Osteoblast (primary cell): Measurements from ENCODE around the gene TARBP1. TPM values are rescaled to one million over a fixed set of nuclear protein-coding genes. Genes with fewer than 3 reads are reported as not detected.

ENCODE experiments used
- DNase-seq: peaks from one replicate; pipeline ENCODE4 v3.0.0; 2011; ENCODE audit warnings: low spot score, mixed read lengths; ENCODE audit not compliant: insufficient read length; ENCODE audit errors: missing footprints
- H2AFZ ChIP-seq: 2 replicates; pipeline ENCODE4 v1.6.0; 2011; ENCODE audit warnings: mild to moderate bottlenecking, low read length
- H3K27ac ChIP-seq: 2 replicates; pipeline ENCODE4 v1.5.1; 2011; ENCODE audit warnings: mild to moderate bottlenecking, low read depth, low read length, moderate library complexity
- H3K27me3 ChIP-seq: 2 replicates; pipeline ENCODE4 v1.6.0; 2012; ENCODE audit warnings: mild to moderate bottlenecking, control low read depth, inconsistent platforms, low read length, moderate library complexity; ENCODE audit not compliant: insufficient read depth
- H3K36me3 ChIP-seq: 2 replicates; pipeline ENCODE4 v1.5.1; 2011; ENCODE audit warnings: mild to moderate bottlenecking, low read length, control low read depth, moderate library complexity; ENCODE audit not compliant: insufficient read depth
- H3K4me1 ChIP-seq: 2 replicates; pipeline ENCODE4 v1.5.1; 2011; ENCODE audit warnings: mild to moderate bottlenecking, low read length, control low read depth, moderate library complexity; ENCODE audit not compliant: insufficient read depth
- H3K4me2 ChIP-seq: 2 replicates; pipeline ENCODE4 v1.6.0; 2011; ENCODE audit warnings: mild to moderate bottlenecking, low read length; ENCODE audit not compliant: insufficient read depth
- H3K4me3 ChIP-seq: fragments of 200-600 bp; sonication (generic); 3 replicates; pipeline ENCODE4 v1.5.1; 2012; ENCODE audit warnings: mild to moderate bottlenecking, low read length, inconsistent platforms; ENCODE audit not compliant: insufficient read depth
- H3K79me2 ChIP-seq: 2 replicates; pipeline ENCODE4 v1.6.0; 2012; ENCODE audit warnings: mild to moderate bottlenecking, low read length, control low read depth, inconsistent platforms; ENCODE audit not compliant: insufficient read depth
- H3K9me3 ChIP-seq: 2 replicates; pipeline ENCODE4 v1.5.1; 2011; ENCODE audit warnings: low read depth, low read length, control low read depth
- H4K20me1 ChIP-seq: 2 replicates; pipeline ENCODE4 v1.6.0; 2012; ENCODE audit warnings: mild to moderate bottlenecking, low read length, control low read depth; ENCODE audit not compliant: insufficient read depth
- CTCF ChIP-seq: IDR thresholded peaks from 2 replicates; pipeline ENCODE4 v1.5.1; 2011; ENCODE audit warnings: mild to moderate bottlenecking, low read depth, low read length, moderate library complexity; ENCODE audit errors: extremely low read depth
- total RNA-seq: library from RNA; depleted of rRNA; stranded (reverse); fragments of >200 nt; gene quantifications from 2 replicates; pipeline ENCODE4 v1.2.3, GENCODE V29; 2012

Gene TARBP1
- total RNA-seq, 1 donor: 29.7 TPM

- Histone ChIP-seq H3K4me3 (no peak overlapping the region), H3K4me1 (no peaks in the 10 kb centered on the region), H3K27me3 (no peaks in the 10 kb centered on the region), H3K27ac (no peak overlapping the region), H3K79me2 (peaks cover 12% of the 10 kb centered on the region), H3K4me2 (no peak overlapping the region), H3K36me3 (peaks cover 10% of the 10 kb centered on the region), H4K20me1 (no peaks in the 10 kb centered on the region), H3K9me3 (no peaks in the 10 kb centered on the region), H2AFZ (no peak overlapping the region)
- TF ChIP-seq CTCF: no peak
- DNase-seq: no peak
These were observed 11.2 kb downstream of the TARBP1 start for GRCh38 chr1:234467821-234468220.

DNA sequence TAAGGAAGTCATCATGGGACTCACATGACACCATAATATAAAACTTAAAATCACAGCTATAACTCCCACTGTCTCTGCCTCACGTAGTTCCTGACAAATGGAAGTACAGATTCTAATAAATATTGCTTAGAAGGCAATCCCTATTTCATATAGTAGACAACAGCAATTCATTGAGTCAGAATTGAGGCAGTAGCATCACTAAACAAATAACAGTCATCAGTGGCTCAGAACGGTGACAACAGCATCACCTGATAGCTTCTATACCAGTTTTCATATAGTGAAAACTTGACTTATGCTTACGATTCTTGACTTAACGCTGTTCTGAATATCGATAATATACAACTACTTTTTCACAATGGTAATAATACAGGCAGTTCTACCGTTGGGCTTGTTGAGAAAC, 12.0 kb downstream of the TARBP1 start:
- H3K36me3 ChIP-seq: peaks cover 10% of the 10 kb centered on the region
- no peak for TF ChIP-seq CTCF
- no peak overlapping the region for H3K4me2 ChIP-seq

DNA sequence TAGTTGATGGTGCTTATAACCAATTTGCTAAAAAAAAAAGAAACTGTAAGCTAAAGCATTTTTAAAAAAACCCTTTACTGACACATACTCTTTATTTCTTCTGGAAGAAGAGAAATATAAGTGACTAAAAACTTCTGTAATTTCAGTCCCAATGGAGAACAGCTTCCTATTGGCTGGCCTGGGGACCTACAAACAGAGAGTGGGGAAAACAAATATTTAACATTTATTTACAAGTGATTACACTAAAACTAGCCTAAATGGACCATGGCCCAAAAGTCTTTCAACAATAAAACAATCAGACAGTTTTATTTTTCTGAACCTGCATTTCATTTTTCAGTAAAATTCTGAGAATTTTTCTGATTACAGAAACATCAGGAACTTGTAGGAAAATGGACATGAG, 15.2 kb downstream of the TARBP1 start:
- H3K27me3 ChIP-seq: no peaks in the 10 kb centered on the region
- peaks cover 3% of the 10 kb centered on the region for H3K79me2 ChIP-seq
- no peaks in the 10 kb centered on the region for H3K9me3 ChIP-seq
- no peaks in the 10 kb centered on the region for H4K20me1 ChIP-seq
- no peak overlapping the region for H3K27ac ChIP-seq
- DNase-seq: no peak
- no peak for TF ChIP-seq CTCF
- H3K36me3 ChIP-seq: peaks cover 18% of the 10 kb centered on the region
- no peaks in the 10 kb centered on the region for H3K4me1 ChIP-seq
- no peak overlapping the region for H3K4me3 ChIP-seq
- no peak overlapping the region for H3K4me2 ChIP-seq
- no peak overlapping the region for H2AFZ ChIP-seq

More for the DNA sequence above, 12.0 kb downstream of the TARBP1 start:
- H3K4me3 ChIP-seq: no peak overlapping the region
- no peak overlapping the region for H3K27ac ChIP-seq
- no peaks in the 10 kb centered on the region for H3K27me3 ChIP-seq
- H3K4me1 ChIP-seq: no peaks in the 10 kb centered on the region
- no peak for DNase-seq
- peaks cover 8% of the 10 kb centered on the region for H3K79me2 ChIP-seq
- H2AFZ ChIP-seq: no peak overlapping the region
- no peaks in the 10 kb centered on the region for H3K9me3 ChIP-seq
- H4K20me1 ChIP-seq: no peaks in the 10 kb centered on the region

DNA sequence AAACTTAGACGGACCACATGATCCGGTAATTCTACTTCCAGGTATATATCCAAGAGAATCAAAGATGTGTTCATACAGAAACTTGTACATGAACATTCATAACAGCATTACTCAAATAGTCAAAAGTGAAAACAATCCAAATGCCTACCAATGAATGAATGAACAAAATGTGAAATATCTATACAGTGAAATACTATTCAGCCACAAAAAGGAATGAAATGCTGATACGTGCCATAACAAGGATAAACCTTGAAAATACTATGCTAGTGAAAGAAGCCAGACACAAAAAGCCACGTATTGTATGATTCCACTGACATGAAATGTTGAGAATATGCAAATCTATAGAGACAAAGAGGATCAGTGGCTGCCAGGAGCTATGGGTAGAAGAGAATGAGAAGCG, 18.3 kb downstream of the TARBP1 start:
- no peaks in the 10 kb centered on the region for H4K20me1 ChIP-seq
- H3K9me3 ChIP-seq: no peaks in the 10 kb centered on the region
- no peaks in the 10 kb centered on the region for H3K27me3 ChIP-seq
- H3K79me2 ChIP-seq: no peaks in the 10 kb centered on the region
- DNase-seq: no peak
- H3K36me3 ChIP-seq: peaks cover 21% of the 10 kb centered on the region
- no peak overlapping the region for H3K4me3 ChIP-seq
- H3K4me2 ChIP-seq: no peak overlapping the region
- no peak overlapping the region for H3K27ac ChIP-seq
- H2AFZ ChIP-seq: no peak overlapping the region
- no peak for TF ChIP-seq CTCF
- H3K4me1 ChIP-seq: no peaks in the 10 kb centered on the region
